GM19035 (cell line): ENCODE measurements around the gene TMEM45A.
"Not testable (repeated sequence)": the region's sequence is repeated elsewhere in the genome, so short reads cannot be mapped to it uniquely, and the experiment has no call there.

Experiments used
- ATAC-seq: cut with Tn5 transposase; IDR thresholded peaks from one replicate; pipeline ENCODE4 v1.9.1; 2021; ENCODE audit not compliant: unreplicated experiment

Gene TMEM45A

DNA sequence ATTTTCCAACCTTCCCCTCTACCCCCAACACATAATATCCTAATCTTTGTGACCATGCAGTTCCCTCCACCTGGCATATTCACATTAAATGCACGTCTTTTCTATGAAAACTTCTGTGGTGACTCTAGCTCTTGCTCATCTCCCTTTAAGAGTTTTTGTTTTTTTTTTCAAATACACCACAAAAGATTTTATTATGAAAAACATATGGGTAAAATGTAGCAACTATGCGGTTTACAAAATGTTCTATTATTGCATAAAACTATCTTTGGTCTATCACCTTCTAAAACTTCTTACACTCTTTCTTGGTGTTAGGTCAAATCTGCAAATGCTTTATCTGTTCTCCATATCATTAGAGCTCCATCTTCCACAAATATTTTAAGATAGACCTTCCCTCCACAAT lies 78.4 kb downstream of the TMEM45A start:
- no peak for ATAC-seq

DNA sequence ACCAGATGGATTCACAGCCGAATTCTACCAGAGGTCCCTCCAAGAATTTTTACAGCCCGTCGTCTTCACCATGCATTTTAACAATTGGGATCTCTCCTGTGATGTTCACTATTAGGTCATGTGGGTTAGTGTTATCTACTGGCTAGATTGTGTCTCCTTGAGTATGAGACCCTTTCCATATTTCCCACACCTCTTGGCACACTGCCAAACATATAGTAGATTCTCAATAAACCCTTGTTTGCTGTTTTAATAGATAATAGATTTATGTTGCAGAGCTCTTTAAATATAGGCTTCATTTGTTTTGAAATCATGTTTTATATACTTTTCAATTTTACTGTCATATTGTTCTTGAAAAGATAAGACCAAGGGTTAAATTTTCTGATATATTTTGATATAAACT lies 82.1 kb downstream of the TMEM45A start:
- ATAC-seq: no peak

DNA sequence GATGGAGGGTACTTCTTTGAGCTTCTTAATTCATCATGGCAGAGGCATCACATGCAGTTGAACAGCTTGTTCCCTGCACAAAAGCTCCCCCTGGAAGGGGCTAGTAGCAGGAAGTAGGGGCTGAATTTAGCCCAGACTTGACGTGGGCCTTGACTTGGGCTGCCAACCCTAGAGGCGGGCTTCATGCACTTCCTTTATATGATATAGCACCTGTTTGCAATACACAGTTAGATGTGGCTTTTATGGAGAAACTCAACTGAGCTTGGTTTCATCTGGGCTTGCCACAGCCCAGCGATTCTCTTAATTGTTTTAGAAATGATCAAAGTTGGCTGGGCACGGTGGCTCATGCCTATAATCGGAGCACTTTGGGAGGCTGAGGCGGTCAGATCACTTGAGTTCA lies 83.3 kb downstream of the TMEM45A start:
- no peak for ATAC-seq

DNA sequence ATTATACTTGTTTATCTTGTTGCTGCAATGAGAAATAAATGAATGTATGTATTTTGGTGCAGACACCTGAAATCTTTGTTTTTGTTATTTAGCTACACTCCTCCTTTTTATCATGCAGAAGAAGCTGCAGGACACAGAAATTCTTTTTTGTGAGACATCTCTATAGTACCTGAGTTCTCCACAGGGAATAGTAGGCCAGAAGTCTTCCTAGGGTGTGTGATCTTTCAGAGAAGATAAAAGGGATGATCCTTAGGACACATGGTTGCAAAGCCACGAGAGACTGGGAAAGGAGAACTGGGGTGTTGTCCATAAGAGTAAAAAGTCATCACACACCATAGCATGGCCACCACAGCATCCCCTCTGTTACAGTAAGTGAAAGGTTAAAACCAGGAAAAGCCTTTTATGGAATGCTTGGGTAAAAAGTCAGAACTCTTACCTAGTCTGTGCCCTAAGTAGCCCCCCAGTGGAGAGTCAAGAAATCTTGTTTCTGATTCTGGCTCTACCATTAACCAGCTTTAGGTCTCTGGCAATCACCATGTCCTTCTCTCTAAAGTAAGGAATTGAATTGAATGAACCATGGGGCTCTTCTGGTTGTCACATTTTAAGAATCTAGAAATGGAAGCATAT lies 85.1 kb downstream of the TMEM45A start:
- ATAC-seq: no peak

DNA sequence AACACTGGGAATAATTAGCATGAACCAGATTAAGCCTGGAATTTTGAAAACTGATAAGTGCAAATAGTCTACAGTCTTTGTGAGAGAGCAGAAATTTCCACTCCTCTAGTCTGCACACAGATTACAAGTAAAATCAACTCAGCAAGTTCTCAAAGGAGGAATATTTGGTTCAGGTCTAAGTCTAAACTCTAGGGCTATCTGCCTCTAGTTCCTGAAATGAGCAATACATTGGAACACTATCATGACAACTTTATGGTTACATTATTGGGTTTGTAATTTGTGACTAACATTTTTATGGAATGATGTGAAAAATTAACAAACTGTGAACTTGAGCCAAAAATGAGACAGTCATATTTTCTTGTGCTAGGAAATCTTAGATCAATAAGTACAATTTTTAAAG lies 86.2 kb downstream of the TMEM45A start:
- ATAC-seq: no peak

DNA sequence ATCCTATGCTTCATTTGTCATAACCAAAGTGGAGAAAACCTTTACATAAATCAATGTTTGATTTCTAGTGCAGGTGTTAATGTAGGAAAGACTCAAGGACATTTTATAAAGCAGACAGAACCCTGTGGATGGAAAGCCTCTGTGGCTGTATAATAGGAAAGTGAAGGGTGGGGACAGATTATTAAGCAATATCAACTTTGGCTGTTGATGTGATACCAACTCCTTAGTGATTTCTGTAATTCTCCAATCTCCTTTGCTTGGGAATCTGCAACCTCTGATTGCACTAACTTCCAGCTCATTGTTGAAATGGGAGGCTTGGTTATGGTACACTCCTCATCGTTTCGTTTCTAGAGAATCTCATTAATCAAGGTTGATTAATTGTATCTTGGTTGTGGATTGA lies 87.7 kb downstream of the TMEM45A start:
- ATAC-seq: no peak

DNA sequence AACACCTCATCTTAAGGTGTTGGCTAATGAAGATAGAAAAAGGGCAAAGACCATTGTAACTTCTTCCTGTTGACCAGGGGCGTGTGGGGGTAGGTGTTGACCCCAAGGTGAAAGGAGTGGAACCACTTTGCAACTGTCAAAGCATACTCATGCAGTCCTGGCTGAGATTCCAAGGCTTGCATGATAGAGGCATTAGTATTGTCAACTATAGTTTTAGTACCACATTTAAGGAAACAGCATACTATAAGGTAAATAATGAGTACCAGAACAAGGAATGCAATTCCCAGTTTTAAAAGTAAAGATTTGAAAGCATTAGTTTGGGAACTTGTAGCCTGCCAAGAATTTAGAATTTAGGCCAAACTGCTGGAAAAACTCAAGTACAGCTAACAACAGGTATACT lies 89.2 kb downstream of the TMEM45A start:
- ATAC-seq: no peak

DNA sequence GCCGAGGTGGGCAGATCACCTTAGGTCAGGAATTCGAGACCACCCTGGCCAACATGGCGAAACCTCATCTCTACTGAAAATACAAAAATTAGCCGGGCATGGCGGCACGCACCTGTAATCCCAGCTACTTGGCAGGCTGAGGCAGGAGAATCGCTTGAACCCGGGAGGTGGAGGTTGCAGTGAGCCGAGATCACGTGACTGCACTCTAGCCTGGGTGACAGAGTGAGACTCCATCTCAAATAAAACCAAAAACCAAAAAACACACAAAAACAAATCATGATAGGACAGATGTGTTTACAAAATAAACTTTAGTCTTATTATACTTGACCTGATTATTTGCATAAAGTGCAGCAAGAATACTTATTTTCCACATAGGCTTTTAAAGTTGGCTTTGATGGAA lies 89.7 kb downstream of the TMEM45A start:
- not testable (repeated sequence) for ATAC-seq

DNA sequence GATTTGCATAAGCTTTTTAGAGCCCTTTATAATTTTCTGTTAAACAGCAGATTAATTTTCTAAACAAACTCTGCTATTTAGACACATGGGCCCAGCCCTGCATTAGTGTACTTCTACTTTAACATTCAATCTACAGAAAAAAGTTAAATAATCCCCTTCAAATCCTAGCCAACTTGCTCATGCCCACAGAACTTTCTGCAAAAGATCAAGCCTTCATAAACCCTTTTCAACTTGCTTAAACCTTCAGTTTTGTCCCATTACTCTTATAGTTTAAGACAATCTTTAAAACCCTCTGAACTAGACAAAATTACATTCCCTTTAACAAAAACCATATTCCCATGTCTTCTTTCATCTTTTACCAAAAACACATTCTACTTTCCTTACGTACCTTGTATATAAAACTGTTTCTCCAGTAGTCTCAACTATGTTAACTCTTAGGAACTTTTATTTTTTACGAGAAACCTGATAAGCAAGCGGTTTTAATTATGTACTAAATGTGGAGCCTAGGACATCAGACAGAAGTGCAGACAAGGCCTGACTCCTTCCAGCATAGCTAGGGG lies 91.8 kb downstream of the TMEM45A start:
- no peak for ATAC-seq

DNA sequence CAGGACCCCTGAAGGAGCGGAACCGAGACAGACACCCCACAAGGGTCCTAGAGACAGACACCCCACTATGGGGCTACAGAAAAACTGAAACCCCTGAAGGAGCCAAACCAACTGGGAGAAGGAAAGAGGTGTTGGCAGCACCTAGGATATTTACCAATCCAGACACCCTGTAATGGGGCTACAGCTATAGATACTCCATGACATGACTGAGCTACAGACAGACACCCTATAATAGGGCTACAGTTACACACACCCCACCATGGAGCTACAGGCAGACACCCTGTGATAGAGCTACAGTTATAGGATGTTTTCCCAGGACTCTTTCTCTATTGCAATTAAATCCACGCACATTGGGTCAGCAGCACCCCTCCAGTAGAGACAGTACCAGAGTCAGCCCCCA lies 94.4 kb downstream of the TMEM45A start:
- no peak for ATAC-seq

DNA sequence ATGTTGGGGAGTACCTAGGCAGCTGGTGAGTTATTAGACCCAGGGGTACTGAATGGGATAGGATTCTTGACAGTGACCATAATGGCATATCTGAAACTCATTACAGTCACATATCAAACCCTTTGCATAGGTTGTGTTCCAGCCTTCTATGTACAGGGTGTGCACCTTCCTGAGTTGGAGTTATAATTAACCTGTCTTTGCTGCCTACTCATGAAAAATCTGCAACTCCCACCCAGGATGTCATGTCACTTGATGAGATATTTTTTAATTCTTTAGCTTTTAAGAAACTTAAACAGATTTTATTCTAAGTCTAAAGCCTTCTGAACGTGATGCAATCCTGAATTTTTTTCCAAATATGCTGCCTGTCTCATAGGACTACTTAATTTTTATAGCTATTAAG lies 95.8 kb downstream of the TMEM45A start:
- ATAC-seq: no peak

DNA sequence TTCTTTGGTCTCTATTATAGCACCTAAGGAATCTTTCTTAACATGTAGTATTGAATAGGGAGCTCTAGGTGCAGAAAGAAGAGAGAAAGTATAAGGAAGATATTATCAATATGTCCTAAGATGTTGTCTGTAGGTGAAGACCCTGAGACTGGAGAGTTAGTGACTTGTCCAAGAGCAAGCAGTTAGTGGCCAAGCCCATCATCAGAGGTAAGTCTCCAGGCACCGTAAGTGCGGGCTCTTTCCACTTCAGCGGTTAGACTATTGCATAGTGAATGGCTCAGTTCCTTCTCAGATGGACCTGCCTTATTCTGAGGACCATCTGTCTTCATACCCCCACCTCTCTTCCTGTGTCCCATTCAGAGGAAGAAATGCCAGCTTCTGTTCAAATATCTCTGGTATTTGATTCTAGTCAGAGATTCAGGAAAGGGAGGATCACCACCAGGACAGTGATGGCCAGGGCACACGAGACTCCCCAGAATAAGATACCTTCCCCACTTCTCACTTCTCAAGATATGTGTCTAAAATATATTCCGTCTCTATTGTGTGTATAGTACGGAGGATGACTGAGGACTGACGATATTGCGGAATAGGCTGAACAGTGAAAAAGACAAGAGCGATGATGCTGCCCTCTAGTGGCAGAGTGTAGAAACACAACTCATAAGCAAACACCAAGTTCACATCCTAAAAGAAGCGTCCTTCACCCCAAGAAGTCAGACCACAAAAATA lies 97.9 kb downstream of the TMEM45A start:
- ATAC-seq: peak; percentile 90

DNA sequence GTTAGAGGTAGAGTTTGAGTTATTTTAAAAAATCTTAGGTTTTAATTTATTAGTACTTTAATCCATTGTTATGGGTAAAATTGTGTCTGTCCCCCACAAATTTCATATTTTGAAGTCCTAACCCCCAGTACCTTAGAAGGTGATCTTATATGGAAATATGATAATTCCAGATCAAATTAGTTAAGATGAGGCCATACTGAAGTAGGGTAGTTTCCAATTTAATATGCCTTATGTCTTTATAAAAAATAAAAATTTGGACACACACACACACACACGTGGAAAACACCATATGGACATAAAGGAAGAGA lies 98.4 kb downstream of the TMEM45A start:
- ATAC-seq: no peak

DNA sequence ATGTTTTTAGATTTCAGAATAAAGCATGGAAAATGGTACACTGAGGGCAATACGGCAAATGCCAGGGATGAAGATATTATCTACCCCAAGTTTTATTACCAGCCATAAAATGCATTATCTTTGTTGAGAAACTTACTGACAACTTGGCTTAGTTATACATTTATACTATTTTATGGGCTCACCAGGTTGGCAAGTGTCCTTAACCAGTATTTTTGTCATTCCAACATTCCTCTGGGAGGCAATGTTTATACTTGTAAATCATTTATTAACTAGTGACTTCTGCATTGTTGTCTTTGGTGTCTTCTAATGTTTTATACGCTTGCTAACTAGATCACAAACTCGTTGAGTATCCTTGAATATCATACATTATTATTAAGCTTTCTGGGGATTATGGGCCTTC lies 99.0 kb downstream of the TMEM45A start:
- no peak for ATAC-seq

DNA sequence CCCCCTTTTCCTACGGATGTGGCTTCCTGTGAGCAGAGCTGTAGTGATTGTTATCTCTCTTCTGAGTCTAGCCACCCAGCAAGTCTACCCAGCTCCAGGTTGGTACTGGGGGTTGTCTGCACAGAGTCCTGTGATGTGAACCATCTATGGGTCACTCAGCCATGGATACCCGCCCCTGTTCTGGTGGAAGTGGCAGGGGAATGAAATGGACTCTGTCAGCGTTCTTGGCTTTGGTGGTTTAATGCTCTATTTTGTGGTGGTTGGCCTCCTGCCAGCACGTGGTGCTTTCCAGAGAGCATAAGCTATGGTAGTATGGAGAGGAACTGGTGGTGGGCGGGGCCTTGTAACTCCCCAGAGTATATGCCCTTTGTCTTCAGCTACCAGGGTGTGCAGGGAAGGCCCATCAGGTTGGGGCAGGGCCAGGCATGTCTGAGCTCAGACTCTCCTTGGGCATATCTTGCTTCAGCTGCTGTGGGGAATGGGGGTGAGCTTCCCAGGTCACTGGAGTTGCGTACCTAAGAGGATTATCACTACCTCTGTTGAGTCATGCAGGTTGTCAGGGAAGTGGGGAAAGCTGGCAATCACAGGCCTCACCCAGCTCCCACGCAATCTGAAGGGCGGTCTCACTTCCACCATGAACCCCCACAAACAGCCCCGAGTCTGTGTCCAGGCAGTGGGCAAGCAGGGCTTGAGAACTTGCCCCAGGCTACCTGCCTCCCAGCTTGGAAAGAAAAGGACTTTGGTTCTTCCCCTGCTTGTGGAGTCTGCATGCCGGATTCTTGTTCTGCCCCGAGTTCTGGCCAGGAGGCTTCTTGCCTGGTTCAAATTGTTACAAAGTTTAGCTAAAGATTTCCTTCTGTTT lies 108.0 kb downstream of the TMEM45A start:
- ATAC-seq: no peak

DNA sequence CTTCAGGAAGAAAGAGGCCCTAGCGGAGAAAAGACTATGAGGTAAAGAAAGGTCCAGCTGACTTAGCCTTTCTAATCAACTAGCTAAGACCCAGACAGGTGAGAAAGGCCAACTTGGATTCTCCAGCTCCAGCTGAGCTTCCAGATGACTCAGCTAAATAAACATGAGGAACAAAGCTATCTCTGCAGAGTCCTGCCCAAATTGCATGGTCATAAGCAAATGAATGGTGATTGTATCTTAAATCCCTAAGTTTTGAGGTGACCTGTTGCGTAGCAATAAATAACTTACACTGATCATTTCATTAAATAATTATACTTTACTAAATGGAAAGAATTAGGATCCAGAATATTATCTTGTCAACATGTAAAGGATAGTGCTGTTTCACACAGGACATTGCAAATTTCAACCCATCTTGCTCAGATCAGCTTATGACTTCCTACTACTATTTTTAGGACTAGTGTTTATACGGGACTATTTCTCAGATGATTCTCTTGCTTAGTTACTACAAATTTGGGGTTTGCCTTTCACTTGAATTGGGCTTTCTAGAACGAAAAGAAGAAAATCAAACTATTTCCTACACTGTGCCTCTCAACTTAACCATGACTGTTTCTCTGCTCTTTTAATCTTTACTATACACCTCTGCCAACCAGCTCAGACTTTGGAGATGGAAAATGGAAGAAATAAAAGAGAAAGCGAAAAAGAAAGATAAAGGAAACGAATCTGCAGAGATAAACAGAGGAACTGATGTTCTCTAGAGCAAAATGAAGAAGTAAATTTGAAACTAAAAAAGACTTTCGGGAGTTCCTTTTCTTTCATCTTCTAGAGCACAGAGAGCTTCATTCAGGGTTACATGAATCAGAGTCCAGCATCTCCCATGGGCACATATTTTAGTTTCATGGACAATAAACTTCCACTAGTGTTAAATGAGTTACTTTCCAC lies 110.4 kb downstream of the TMEM45A start:
- ATAC-seq: peak; percentile 37

DNA sequence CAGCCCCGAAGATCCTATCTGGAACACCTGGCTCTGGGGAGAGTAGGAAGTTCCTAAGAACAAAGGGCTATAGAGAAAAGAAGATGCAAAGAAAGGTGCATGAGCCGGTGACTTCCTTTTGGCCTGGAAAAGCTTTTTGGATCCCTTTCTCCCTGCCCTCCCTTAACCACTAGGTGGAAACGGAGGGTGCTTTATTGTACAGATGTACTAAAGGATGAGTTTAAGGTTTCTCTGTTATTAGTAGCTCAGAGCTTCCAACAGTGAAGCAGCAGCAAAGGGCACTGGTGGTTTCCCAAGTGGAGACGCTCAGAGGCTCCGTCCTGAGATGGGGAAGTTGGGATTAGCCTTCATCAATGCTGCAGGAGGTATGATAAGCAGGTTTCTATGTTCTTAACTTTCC lies 111.0 kb downstream of the TMEM45A start:
- peak; percentile 50 for ATAC-seq

DNA sequence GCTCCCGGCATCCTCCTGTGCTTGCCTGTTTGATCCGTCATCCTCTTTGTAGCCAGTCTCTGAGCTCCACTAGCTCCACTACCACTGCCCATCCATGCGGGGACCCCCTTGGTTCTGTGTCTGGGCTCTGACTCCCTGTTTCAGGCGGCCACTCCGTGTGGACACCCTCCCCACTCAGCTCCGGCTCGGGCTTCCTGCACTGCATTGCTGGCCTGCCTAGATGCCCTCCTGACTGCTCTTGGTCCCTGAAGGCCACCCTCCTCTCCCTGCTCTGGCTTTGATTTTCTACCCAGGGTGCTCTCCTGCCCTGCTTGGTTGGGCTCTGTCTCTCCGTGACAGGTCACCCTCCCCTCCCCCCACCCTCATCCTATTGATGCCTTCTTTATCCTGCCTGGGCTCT lies 112.9 kb downstream of the TMEM45A start:
- ATAC-seq: no peak

DNA sequence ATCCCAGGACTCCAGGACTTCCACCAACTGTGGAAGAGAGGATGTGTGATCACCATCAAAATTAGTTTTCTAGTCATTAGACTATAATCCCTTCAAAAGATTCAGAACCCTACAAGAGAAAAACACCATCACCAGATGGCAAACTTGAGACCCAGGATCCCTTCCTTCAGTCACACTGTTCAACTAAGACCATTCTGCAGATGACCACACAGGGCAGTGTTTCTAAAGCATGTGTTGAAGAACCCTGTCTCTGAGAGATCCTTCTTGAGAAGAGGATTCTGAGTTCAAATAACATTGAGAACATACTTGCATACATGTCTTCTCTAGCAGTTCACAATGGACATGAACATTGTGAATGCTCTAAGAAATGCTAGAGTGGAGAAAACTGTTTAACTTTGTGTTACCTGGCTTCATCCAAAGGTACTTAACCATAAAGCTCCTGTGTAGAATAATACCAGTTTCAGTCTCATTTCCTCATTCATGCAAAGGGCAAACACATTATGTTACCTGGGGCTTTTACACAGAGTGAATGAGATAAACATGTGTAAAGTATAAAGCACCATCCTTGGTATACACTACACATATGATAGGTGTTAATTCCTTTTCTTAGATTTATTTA lies 114.6 kb downstream of the TMEM45A start:
- ATAC-seq: peak; percentile 76

DNA sequence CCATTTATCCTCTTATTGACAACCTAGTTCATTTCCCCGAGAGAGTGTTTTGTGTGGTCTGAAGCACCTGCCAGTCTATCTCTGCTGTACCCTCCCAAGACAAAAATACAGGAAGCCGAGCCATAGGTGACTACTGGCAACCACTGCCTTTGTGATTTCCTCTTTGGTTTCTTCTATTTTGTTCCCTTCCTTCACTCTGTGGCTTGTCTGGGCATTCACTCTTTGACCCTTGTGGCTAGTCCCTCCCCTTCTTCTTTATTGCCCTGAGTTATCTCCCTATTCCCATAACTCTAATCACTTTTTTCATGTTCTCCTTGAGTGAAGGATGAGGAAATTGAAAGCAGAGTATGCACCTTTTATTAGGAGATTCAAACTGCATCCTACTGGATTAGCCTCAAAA lies 116.9 kb downstream of the TMEM45A start, which contains the start of gene ADGRG7:
Gene ADGRG7 (plus strand): TSS at position 297 of the 400 bp plus-strand sequence. CDS start 256 bp downstream, outside the sequence.
- no peak for ATAC-seq
